HG02840 (cell line): ENCODE results near the gene THADA.
"Not testable (repeated sequence)": the region's sequence is repeated elsewhere in the genome, so short reads cannot be mapped to it uniquely, and the experiment has no call there.

Experiments
- ATAC-seq: cut with Tn5 transposase; IDR thresholded peaks from one replicate; pipeline ENCODE4 v1.9.1; 2021; ENCODE audit warnings: mild to moderate bottlenecking, moderate library complexity, moderate number of reproducible peaks; ENCODE audit not compliant: unreplicated experiment, low FRiP score

THADA gene

GRCh38 chr2:43448011-43448821, 147.6 kb downstream of the THADA start:
- ATAC-seq, result no peak

GRCh38 chr2:43446755-43447154, 149.1 kb downstream of the THADA start:
- not testable (repeated sequence) for ATAC-seq

GRCh38 chr2:43445781-43446180, 150.1 kb downstream of the THADA start:
- ATAC-seq, result no peak

- ATAC-seq, result no peak
Measured at GRCh38 chr2:43444989-43445645, 150.7 kb downstream of the THADA start.

GRCh38 chr2:43443282-43443681, 152.6 kb downstream of the THADA start:
- no peak for ATAC-seq

GRCh38 chr2:43441195-43441594, 154.6 kb downstream of the THADA start:
- no peak for ATAC-seq

GRCh38 chr2:43438858-43439655, 156.8 kb downstream of the THADA start:
- ATAC-seq, result no peak

- no peak for ATAC-seq
Measured at GRCh38 chr2:43438342-43438741, 157.5 kb downstream of the THADA start.

GRCh38 chr2:43437363-43437762, 158.5 kb downstream of the THADA start:
- no peak for ATAC-seq

GRCh38 chr2:43436431-43436830, 159.4 kb downstream of the THADA start:
- no peak for ATAC-seq

GRCh38 chr2:43435746-43436145, 160.1 kb downstream of the THADA start:
- ATAC-seq, result no peak

- ATAC-seq, result no peak
Measured at GRCh38 chr2:43430489-43430888, 165.3 kb downstream of the THADA start.

- ATAC-seq, result no peak
Measured at GRCh38 chr2:43429369-43429768, 166.5 kb downstream of the THADA start.

- ATAC-seq, result no peak
Measured at GRCh38 chr2:43427032-43427424, 168.8 kb downstream of the THADA start.

- peak; percentile 86 for ATAC-seq
Measured at GRCh38 chr2:43426305-43427031, 169.4 kb downstream of the THADA start.

GRCh38 chr2:43425659-43426058, 170.2 kb downstream of the THADA start:
- ATAC-seq, result no peak

GRCh38 chr2:43424262-43425207, 171.3 kb downstream of the THADA start:
- ATAC-seq, result no peak

GRCh38 chr2:43423941-43424261, 171.9 kb downstream of the THADA start:
- ATAC-seq, result no peak

GRCh38 chr2:43421194-43421593, 174.6 kb downstream of the THADA start:
- no peak for ATAC-seq

- ATAC-seq, result no peak
Measured at GRCh38 chr2:43420389-43420801, 175.4 kb downstream of the THADA start.
